Astrocyte (in vitro differentiated cells and primary cell): ENCODE measurements around the gene HOXC9.

Experiments
- CTCF ChIP-seq: IDR thresholded peaks from 2 replicates; pipeline ENCODE4 v1.5.1; 2011; ENCODE audit warnings: low read depth, mild to moderate bottlenecking, inconsistent platforms, low read length, moderate library complexity; ENCODE audit not compliant: insufficient read depth
- EZH2 ChIP-seq: IDR thresholded peaks from 2 replicates; pipeline ENCODE4 v1.6.1; 2012; ENCODE audit warnings: mild to moderate bottlenecking, low read length, inconsistent platforms; ENCODE audit not compliant: insufficient read depth

GRCh38 chr12:54030889-54031471, 31.0 kb downstream of the HOXC9 start:
- TF ChIP-seq CTCF (no peak), EZH2 (no peak)
